ENCODE data around the gene LRFN4.

The LRFN4 gene

GRCh38 chr11:66840317-66841091, 16.4 kb upstream of the LRFN4 start:
- TF ChIP-seq CTCF (conservative IDR thresholded peaks at IDR 0.05; ENCODE audit: low read depth, low read length): no peak
- H3K4me3 ChIP-seq (ENCODE audit: low read length): no peak overlapping the region
- DNase-seq (ENCODE audit: low read depth): no peak

DNA sequence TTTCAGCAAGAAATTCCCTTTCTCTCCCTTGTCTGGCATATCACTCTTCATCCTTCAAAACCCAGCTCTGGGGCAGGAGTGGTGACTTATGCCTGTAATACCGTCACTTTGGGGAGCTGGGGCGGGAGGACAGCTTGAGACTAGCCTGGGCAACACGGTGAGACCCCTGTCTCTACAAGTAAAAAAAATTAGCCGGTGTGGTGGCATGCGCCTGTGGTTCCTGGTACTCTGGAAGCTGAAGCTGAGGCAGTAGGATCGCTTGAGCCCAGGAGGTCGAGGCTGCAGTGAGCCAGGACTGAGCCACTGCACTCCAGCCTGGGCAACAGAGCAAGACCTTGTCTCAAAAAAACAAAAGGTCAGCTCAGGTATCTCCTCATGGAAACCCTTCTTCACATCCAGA, 15.0 kb upstream of the LRFN4 start:
- peak overlapping the region; percentile 89 for H3K4me3 ChIP-seq (ENCODE audit: low read length)
- no peak for TF ChIP-seq CTCF (conservative IDR thresholded peaks at IDR 0.05; ENCODE audit: low read depth, low read length)
- DNase-seq (ENCODE audit: low read depth): no peak

DNA sequence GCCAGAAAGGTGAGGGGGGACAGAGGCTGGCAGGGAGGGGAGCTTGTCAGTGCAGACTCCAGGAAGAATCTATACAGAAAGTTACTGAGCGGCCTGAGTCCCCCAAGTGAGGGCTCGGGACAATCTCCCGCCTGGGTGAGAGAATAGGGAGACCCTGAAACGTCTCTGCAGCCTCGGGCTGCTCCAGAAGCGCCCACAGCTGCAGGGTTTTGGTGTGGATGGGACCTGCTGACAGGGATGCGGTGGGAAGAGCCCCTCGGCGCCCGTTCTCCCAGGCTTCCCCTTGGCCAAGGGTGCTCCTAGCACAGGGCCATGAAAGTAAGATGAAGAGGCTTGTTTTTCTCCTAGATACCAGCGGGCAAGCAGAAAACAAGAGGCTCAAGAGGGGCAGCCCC, 14.4 kb upstream of the LRFN4 start:
- peak overlapping the region; percentile 89 for H3K4me3 ChIP-seq (ENCODE audit: low read length)
- no peak for TF ChIP-seq CTCF (conservative IDR thresholded peaks at IDR 0.05; ENCODE audit: low read depth, low read length)
- DNase-seq (ENCODE audit: low read depth): no peak

- TF ChIP-seq CTCF (conservative IDR thresholded peaks at IDR 0.05; ENCODE audit: low read depth, low read length): no peak
- DNase-seq (ENCODE audit: low read depth): no peak
- H3K4me3 ChIP-seq (ENCODE audit: low read length): peak within 1 kb of the TSS; percentile 96
These were observed 13.7 kb upstream of the LRFN4 start, which contains the start of gene RCE1 for GRCh38 chr11:66842896-66843775. Gene RCE1 (plus strand): TSS chr11:66843441. CDS start chr11:66843456, 15 bp downstream.

GRCh38 chr11:66843776-66844495, 12.9 kb upstream of the LRFN4 start:
- no peak for TF ChIP-seq CTCF (conservative IDR thresholded peaks at IDR 0.05; ENCODE audit: low read depth, low read length)
- no peak for DNase-seq (ENCODE audit: low read depth)
- H3K4me3 ChIP-seq (ENCODE audit: low read length): peak overlapping the region; percentile 96

DNA sequence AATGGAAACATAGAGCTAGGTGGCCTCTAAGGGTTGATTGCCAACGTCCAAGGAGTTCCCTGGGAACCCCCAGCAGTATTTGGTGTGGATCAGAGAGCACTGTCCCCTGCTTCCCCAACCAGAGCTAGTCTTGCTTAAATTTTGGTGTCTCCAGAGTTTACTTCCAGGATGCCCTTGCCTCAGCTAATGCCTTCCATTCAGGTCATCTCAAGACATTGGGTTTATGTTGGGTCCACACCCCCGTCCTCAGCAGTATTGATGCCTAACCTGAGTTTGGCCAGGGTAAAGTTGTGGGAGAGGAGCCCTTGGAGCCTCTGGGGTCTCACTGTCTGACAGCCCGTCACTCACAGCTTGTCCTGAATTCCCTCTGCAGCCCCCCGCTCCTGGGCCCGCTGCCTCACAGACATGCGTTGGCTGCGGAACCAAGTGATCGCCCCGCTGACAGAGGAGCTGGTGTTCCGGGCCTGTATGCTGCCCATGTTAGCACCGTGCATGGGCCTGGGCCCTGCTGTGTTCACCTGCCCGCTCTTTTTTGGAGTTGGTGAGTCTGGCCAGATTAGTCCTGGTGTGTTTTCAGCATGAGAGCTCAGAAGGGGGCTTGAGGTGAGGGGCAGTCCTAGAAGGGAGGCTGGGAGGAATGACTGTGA, 12.2 kb upstream of the LRFN4 start:
- no peak for TF ChIP-seq CTCF (conservative IDR thresholded peaks at IDR 0.05; ENCODE audit: low read depth, low read length)
- DNase-seq (ENCODE audit: low read depth): no peak
- H3K4me3 ChIP-seq (ENCODE audit: low read length): no peak overlapping the region
